Measurements from ENCODE around the gene PAPPA.

Gene PAPPA

DNA sequence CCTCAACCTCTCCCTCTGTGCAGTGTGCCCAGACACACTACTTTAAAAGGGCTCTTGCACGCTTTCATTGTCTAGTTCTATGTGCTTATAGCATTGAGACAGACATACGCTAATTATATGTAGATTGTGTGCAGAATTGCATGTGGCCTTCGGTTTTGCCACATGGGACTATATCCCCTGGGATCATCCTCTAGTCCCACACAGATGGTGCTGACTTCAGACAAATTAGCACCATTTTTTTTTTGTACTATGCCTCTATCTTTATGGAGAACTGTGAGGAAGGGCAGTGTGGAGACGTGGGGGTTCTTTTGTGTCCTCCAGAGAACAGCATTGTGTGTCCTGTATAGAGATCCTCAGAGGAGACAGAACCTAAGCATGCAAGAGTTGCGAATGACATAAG is 29.3 kb downstream of the PAPPA start:
- DNase-seq, result peak; percentile 18

DNA sequence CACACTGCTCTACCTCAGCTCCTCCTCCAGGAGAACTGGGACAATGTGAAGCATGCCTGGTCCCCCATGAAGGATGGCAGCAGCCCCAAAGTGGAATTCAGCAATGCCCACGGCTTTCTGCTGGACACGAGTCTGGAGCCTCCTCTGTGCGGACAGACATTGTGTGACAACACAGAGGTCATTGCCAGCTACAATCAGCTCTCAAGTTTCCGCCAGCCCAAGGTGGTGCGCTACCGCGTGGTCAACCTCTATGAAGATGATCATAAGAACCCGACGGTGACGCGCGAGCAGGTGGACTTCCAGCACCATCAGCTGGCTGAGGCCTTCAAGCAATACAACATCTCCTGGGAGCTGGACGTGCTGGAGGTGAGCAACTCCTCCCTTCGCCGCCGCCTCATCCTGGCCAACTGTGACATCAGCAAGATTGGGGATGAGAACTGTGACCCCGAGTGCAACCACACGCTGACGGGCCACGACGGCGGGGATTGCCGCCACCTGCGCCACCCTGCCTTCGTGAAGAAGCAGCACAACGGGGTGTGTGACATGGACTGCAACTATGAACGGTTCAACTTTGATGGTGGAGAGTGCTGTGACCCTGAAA is 34.1 kb downstream of the PAPPA start:
- DNase-seq, result no peak

DNA sequence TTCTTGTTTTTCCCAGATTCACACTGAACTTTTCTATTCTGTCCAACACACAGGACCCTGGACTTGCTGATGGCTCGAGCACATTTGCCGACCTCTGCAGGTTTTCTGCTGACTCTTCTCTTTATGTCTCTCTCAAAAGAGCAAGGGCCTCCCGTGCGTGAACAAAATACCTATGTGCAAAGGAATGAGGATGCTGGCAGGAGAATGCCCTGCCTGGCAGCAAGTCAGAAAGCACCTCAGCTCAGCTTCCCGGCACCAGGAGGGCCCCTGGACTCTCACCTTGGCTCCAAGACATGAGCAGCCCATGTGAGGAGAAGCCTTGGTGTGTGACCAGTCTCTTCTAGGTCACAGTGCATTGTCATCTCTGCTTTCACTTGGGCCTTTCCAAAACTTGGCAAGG is 36.1 kb downstream of the PAPPA start:
- DNase-seq, result no peak

DNA sequence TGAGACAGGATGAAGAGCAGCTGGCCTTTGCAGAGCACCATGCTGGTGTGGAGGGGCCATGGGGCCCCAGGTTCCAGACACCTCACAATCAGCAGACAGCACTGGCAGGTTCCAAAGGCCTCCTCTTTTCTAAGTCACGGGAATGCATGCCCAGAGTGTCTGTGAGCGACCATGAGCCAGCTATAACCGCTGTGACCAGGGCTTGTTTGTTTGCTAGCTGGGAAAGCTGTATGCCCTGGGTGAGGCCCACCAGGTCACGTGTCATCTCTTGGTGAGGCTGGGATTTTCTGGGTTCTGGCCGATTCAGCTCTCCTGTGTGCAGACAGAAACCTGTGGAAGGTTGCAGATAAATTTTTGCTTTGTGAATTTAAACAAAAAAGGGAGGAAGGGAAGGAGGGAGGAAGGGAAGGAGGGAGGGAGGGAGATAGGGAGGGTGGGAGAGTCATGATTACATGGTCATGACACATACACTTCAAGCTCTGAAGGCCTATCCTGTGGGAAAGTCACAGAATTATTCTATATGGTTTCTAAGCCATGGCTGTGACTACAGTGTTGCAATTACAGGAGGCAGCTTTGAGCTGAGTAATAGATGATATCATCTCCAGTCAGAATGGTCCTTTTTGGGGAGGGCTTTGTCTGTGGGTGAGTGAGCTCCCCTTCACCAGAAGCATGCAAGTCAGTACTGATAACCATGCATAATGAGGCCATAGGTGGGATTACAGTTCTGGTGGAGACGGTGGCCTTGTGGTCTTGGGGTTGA is 37.2 kb downstream of the PAPPA start:
- no peak for DNase-seq

DNA sequence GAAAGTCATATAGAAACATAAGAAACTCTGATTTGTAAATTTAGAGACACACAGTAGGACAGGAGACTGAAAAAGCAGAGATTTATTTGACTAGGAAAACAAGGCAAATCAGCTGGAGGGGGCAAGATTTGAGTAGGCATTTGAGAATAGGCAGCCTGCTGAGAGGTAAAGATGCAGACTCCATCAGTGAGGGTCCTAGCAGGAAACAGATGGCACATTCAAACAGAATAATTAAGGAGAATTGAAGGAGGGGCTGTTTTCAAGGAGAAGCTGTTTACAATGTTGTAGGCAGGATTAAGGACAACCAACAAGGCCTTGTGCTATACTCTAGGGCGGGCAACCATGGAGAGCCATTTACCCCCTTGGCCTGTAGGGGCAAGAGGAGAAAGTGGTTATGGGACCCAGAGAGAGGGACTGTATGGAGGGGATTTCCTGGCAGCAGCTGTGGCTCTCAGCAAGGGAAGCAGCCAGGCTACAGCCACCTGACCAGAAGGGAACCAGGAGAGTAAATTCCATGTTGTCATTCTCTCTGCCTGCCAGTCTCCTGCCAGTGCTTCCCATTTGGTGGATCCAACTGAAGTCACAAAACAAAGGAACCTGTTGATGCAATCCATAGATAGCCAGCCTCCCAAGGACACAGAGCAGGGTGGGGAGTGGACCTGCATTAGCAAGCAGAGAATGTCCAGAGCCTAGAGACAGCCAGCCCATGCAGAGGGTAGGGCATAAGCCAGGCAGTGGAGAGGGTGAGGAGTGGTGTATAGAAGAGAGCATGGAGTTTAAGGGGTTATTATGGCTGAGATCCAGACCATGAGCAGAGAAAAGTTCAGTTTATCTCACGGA is 38.2 kb downstream of the PAPPA start:
- no peak for DNase-seq

DNA sequence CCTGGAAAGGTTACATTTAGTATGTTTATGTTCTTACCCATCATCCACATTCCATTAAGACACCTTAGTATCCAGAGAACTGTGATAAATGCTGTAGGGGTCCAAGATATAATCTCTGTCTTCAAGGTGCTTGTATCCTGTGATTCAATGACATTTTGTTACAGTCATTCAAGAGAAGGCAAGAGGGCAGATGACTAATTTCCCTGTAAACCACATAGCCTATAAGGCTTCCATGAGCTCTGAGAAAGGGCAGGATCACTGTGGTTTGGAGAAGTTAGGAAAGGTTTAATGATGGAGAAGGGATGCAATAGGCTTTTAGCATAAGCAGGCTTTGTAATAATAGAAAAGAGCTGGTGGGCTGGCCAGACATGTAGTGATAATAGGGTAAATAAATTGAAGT is 40.0 kb downstream of the PAPPA start:
- DNase-seq, result no peak

DNA sequence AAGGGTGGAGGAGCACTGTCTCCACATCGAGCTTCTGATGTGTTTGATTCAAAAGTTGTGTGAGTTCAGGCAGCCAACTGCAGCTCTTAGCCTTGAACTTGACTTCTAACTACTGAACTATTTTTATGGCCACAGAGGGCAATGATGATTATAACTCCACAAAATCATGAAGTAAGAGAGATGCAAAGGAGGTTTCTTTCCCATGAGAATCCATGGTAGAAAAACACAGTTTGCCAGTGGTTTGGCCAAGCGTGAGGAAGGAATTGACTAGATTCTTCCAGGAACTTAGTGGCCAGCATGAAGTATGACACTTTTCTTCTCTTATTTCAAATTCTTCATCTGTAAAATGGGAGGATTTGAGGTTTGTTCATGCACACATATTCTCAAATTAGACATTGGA is 43.2 kb downstream of the PAPPA start:
- no peak for DNase-seq

DNA sequence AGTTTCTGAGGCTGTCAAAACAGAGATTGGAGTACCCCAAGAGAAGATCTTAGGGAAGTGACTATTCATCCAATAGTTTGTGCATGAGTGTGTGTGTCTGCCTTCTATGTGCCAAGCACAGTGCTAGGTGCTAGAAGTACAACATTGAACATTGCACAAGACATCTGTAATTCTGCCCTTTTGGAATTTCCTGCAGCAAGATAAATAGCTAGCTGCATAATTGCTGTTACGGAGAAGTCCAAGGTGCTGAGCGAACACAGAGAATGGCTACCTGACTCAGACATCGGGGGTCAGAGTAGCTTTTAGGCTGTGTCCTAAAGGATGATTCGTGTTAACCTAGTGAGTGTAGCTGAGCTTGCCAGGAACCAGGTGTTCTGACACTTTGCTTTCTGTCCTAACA is 44.8 kb downstream of the PAPPA start:
- no peak for DNase-seq

DNA sequence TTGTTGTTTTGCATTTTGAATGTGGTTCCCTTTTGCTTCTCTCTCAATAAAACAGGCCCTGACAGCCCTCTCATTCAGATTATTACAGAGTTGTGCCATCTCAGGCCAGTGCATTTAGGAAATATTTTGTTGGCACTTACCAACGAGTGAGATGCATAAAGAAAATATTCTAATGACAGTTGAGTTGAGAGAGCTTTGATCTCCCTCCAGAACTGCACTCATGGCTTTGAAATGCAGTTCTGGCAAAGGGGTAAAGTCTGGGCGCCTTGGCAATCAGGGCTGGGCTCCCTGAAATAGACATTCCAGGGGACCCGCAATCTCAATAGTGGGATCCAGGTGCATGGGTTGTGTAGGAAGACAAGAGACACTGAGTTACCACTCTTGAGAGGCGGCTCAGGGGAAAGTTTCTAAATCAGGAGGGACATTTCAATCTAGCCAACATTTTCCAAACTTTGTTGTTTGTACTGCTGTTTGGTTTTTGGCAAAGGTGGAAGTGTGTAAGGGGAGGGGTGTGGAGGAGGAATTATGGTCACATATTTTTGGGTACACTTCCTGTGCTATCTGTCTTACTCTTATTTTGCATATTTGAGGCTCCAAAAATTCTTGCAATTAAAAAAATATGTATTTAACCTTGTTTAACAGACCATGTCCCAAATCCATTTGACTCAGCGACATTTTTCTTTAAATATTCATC is 48.8 kb downstream of the PAPPA start:
- no peak for DNase-seq

DNA sequence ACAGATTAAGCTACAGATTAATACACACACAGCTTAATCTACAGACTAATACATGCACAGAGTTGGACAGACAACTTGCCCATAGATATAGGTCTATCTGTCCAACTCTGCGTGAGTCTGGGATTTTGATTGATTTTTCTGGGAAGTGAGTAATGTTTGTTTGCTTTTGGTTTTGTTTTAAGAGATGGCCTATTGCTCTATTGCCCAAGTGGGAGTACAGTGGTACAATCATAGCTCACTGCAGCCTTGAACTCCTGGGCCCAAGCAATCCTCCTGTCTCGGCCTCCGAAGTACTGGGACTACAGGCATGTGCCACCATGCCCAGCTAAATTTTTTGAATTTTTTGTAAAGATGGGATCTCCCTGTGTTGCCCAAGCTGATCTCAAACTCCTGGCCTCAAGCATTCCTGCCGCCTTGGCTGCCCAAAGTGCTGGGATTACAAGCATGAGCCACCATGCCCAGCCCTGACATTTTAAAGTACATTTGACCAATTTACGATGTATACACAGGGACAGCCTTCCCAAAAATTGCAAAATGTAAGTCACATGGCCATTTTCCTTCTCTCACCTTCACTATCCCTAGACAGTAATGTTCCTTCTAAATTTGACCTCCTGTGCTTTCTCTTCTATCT is 50.8 kb downstream of the PAPPA start:
- DNase-seq, result no peak

DNA sequence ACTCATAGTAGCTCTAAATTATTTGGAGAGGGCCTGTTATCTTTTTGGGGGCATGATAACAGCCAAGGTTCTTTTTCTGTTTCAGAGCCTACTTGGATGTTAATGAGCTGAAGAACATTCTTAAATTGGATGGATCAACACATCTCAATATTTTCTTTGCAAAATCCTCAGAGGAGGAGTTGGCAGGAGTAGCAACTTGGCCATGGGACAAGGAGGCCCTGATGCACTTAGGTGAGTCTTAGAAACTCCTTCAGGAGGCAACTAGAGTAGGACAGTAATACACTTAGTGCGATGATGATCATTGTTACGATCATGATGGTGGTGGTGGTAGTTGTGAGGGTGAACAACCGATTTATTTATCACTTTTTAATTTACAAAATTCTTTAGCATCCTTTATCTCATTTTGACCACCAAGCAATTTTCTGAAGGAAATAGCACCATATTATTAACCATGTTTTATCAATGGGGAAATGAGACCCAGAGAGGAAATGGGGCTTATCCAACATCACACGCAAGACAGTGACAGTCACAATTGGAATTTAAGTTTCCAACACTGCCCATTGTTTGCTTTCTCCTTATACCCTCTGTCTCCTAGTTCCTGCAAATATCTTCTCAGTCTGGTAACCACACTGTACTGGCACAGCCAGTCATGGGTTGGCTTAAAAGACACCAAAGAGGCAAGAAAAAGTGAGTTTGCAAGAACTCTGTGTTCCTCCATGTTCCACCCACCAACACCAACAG is 54.0 kb downstream of the PAPPA start:
- no peak for DNase-seq

DNA sequence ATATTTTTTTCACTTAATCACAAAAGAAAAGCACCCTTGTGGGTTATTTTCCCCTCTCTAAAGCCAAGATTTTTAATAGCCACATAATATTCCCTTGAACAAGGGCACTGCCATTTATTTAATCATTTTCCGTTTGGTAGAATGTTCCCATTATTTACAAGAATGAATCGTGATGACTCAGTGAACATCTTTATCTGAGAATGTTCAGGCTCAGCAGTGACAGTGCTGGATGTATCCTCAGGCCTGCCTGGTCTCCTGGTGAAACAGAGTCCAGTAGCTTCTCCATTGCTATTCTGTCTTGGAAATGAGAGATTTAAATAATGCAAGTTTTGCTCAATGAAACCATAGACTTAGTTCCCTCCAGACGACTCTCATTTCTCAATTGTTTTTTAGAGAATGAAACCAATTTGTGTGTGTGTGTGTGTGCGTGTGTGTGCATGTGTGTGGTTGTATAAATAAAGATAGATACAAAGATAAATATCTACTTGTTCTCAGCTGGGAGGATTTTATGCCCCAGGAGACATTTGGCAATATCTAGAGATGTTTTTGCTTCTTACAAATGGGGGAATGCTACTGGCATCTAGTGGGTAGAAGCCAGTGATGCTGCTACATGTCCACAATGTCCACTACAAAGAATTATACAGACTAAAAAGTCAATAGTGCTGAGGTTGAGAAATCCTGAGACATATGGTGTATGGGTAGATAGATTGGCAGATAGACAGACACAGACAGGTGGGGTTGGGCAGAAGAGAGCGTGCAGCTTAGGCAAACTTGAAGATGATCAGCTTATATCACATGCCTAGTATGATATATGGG is 55.0 kb downstream of the PAPPA start:
- no peak for DNase-seq

DNA sequence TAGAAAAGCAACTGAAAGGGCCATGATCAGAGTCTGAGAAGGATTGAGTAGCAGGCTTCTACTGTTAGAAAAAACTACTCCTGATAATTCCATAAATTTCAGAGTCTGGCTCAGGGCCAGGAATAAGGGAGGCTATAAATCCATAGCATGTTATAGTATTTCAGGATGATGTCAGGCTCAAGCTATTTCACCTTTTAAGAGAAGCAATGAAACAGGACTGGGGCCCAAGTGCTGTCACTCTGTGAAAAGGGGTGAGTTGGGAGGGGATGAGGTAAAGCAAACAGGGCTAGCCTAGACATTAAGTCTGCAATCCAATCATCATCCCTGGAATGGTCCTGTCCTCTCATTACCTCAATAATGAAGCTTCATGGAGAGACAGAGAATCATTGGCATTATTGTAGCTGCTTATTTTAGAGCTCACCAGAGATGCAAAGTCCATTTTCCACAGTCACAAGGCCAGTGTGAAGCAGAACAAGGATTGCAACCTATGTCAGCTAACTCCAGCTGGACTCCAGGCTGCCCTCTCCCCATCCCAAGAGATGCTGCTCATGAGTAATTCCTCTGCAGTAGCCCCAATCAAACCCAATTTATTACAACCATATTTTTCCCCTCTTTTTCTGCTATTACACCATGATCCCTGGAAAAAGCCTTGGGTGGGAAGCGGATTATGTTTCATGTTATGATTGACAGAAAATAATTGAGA is 56.0 kb downstream of the PAPPA start:
- DNase-seq, result no peak

DNA sequence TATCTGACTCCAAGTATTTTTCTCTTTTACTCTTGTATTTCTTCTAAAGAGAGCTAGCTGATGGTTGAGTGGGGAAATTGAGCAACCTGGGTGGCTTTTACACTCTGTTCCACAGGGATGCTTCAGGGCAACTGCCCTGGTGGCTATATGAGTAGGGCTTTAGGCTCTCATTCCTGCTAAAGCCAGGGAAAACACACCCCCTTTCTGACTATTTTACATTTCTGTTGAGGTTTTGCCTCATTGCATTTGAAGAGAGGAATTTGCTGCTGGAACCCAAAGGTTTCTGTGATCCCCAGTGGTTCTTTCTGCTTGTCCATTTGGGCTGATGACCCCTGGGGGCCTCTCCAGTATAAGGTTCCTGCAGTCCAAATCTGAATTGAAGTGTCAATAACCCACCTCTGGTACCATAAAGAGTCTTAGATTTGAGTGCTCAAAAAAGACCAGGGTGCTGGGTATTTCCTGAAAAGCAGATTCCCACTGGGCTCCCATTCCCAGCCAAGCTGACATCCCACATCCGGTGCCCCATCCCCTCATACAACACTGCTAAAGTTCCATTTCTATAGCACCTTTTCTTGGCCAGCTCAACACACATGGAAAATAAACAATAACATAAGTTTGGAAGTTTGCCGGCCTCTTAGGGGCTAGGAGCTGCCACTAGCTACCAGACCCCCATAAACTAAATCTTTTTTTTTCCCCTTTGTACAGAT is 59.5 kb downstream of the PAPPA start:
- DNase-seq, result no peak

DNA sequence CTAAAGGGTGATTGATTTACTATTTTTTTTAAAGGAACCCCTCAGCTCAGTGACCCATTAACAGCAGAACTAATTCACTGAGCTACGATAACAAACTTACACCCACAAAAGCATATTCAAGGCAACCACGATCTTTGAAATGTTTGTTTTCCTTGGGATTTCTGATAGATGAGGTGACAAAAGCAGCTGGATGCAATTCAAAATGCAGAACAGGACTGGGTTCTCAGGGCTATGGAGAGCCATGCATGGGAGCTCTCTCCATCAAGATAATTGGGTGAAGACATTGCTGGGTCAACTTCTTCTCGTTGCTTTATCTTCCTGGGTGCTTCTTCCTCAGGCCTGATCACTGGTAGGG is 60.1 kb downstream of the PAPPA start:
- DNase-seq, result no peak

DNA sequence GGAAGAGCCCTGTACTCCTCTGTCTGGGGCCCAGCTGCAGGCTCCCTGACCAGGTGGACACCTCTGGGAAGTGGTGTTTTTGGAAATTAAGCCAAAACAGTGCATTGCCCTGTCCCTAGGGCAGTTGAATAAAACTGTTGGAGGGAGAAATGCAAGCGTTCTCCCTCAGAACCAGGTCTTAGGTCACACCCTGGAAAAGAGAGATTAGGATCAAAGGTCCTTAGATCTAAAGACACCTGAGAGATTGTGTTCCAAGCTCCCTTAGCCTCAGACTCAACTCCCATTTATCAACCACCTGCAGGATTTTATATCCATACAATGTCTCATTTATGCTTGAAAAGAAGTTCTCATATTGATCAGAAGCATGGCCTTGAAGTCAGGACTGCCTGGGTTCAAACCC is 64.8 kb downstream of the PAPPA start:
- DNase-seq, result no peak

DNA sequence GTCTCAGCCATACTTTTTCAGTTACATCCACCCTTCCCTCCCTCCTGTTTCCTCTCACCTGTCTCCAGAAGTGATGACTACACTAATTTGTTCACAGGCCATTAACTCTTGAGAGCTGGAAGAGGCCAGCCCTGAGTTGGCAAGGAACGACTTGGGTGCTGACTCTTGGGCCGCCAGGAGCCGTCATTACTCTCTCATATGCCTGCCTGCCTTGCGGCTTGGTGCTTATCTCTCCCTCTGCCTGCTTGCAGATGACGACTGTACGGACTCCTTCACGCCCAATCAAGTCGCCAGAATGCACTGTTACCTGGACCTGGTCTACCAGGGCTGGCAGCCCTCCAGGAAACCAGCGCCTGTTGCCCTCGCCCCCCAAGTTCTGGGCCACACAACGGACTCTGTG is 66.1 kb downstream of the PAPPA start:
- DNase-seq, result peak; percentile 4

DNA sequence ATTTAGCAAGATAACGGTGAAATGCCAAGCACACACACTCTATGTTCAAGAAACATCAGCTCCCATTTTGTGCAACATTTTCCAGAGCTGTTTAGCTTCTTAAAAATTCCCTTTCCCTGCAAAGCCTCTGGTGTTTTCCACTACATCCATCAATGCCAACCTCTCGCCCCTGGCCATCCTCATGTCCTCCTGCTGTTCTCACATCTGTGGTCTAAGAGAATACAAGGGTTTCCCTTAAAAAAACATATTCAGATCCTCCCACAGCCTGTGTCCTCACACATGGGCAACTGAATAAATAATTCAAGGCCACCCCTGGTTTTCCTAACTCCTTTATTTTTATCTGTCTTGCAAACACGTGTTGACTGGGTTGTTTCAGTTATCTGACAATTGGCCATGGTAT is 70.3 kb downstream of the PAPPA start:
- no peak for DNase-seq

DNA sequence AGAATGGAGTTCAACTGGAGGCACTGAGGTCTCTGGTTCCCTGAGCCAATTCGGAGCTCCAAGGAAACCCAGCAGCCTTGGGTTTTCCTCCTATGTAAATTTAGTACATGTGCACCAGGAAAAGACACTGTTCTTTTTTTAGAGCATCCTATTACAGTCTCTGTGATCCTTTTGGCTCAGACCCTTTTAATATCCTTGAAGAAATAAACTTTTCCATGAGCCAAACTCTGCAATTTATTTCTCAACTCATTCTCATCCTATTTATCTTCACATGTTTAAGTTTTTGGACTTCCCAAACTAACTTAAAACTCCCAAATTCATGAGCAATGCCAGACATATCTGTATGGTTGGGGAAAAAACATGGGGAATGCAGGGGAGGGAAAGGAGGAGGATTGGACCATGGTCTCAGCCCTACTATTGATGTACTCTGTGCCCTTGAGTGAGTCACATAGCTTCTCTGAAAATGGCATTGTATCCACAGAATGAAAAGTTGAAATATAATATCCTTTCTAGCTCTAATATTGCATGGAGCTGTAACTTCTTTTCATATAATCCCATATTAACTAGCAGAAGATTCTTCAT is 76.6 kb downstream of the PAPPA start:
- no peak for DNase-seq
